Kidney epithelial cell (primary cell): ENCODE data around the gene ZNF22. TPM values are rescaled to one million over a fixed set of nuclear protein-coding genes. Genes with fewer than 3 reads are reported as not detected.
A peak's percentile ranks its signal among the peaks of the same experiment; 100 is the strongest.

Source experiments
- DNase-seq: peaks from one replicate; pipeline ENCODE4 v3.0.0-alpha.2; 2010; ENCODE audit warnings: low read depth
- H3K27me3 ChIP-seq: 2 replicates; pipeline ENCODE4 v1.6.0; 2011; ENCODE audit warnings: low read length; ENCODE audit not compliant: control insufficient read depth, insufficient read depth
- H3K36me3 ChIP-seq: 2 replicates; pipeline ENCODE4 v1.5.1; 2011; ENCODE audit warnings: low read length; ENCODE audit not compliant: control insufficient read depth, insufficient read depth
- H3K4me3 ChIP-seq: 2 replicates; pipeline ENCODE4 v1.5.1; 2011; ENCODE audit warnings: low read depth, mild to moderate bottlenecking, control low read depth, low read length
- total RNA-seq: library from RNA; depleted of rRNA; stranded (reverse); fragments of >200 nt; gene quantifications from 2 replicates; pipeline ENCODE4 v1.2.3, GENCODE V29; 2015
- TF ChIP-seq, protein P1 (sequence below): IDR thresholded peaks from 2 replicates; pipeline ENCODE4 v1.5.1; 2011; ENCODE audit warnings: mild to moderate bottlenecking, moderate library complexity, low read length, control low read depth, inconsistent platforms; ENCODE audit not compliant: insufficient read depth, poor library complexity, severe bottlenecking

Gene ZNF22
- total RNA-seq, 1 donor from 2014 or later: 30.0 TPM

DNA sequence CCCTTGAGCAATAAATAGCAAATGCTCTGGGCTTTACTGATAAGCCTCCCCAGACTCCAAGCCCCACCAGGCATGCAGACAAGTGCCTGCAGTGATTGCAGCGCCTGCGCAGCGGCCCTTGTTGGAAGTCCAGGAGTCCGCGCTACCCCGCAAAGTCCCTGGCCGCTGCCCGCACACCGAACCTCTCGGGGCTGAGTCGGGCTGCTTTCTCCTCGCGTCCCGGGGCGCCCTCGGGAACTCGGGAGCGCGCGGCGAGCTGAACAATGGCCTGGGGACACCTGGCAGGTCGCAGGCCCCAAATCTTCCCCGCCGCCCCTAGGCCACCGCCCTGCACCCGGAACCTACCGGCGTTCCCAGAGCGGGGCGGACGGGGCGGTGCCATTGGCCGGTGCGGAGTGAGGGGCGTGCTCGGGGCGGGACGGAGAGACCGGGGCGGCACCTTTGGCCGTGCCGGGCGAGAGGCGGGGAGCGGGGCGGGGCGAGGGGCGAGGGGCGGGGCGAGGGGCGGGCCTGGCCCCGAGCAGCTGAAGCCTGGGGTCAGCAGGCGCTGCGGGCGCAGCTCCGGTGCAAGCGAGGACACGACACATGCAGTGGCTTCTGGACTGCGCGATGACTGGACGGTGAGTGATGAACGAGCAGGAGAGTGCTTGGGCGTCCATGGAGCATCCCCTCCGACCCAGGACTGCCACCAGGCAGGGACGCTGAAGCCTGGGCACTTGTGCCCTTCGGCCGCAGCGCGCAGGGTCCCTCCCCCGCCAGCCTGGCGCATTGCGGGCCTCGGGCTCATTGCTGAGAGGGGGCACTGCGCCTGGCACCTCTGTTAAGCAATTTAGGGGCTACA is 41.3 kb upstream of the ZNF22 start, which contains the start of gene RASSF4:
TSS of gene RASSF4 (plus strand) at position 556 of the 841 bp plus-strand sequence. CDS start 10,401 bp downstream, outside the sequence.
- peak within 1 kb of the TSS; percentile 66 for H3K4me3 ChIP-seq
- no peaks in the 10 kb centered on the region for H3K36me3 ChIP-seq
- no peaks in the 10 kb centered on the region for H3K27me3 ChIP-seq
- DNase-seq: no peak
- TF ChIP-seq, protein P1, sequence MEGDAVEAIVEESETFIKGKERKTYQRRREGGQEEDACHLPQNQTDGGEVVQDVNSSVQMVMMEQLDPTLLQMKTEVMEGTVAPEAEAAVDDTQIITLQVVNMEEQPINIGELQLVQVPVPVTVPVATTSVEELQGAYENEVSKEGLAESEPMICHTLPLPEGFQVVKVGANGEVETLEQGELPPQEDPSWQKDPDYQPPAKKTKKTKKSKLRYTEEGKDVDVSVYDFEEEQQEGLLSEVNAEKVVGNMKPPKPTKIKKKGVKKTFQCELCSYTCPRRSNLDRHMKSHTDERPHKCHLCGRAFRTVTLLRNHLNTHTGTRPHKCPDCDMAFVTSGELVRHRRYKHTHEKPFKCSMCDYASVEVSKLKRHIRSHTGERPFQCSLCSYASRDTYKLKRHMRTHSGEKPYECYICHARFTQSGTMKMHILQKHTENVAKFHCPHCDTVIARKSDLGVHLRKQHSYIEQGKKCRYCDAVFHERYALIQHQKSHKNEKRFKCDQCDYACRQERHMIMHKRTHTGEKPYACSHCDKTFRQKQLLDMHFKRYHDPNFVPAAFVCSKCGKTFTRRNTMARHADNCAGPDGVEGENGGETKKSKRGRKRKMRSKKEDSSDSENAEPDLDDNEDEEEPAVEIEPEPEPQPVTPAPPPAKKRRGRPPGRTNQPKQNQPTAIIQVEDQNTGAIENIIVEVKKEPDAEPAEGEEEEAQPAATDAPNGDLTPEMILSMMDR: no peak

DNA sequence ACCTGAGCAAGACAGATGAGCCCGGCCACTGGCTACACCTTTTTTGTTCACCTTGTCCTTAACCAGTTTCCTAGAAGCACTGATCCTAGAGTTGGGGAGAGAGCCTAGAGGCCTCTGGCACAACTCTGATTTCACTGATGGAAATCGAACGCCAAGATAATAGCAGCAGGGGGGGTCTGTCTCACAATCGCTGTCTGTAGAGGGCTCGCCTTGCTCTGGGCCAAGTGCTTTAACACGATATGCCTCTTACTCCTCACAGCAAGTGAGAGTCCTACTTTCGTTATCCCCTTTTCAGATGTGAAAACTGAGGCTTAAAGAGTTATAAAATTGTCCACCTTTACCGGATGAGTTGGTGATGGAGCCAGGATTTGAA is 40.6 kb upstream of the ZNF22 start:
- TF ChIP-seq, protein P1: no peak
- DNase-seq: no peak
- peak overlapping the region; percentile 52 for H3K4me3 ChIP-seq
- no peaks in the 10 kb centered on the region for H3K36me3 ChIP-seq
- no peaks in the 10 kb centered on the region for H3K27me3 ChIP-seq

DNA sequence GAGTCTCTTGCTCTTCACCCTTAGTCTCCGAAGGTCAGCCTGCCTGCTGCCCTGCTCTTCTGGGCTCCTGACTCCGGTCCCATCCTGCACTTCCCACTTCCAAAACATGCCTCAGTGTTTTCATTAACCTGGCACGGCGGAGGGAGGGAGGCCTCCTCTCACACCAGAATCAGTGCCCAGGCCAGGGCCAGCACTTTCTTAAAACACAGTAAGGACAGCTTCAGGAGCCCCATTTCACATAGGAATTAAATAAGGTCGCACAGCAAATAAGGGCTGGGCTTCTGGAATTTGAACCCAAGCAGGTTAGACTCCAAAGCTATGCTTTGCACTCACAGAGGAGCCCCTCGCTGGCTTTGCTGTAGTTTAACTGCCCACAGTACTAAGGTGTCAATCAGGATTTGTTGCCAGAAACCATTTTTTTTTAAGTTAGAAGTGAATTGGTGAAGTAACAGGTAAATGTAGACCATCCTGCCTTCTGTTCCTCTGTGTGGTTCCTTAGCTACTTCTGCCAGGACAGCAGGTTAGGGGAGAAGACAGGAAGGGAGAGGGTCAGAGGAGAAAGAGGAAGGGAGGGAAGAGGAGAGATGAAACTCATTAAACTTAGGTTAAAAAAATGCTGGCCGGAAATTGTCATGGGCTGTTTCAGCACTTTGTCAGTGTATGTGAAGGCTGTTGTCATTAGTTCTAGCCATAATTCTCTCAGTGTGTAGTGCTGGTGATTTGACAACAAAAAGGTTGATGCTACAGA is 40.1 kb upstream of the ZNF22 start:
- peak overlapping the region; percentile 52 for H3K4me3 ChIP-seq

DNA sequence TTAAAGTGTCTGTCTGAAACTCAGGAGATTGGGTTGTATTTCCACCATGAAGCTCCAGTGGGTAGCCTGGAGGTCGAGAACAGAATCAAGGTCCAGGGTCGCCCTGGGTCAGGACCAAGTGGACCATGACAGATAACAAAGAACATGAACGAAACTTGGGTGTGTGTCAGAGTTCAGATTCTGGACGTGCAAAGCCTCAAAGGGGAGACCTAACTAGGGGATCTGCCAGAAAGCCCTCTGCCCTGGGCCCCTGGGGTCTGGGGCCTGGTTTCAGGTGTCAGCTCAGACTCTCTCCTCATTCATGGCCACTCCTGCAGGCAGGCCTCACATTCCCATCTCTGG is 39.5 kb upstream of the ZNF22 start:
- DNase-seq: no peak
- no peaks in the 10 kb centered on the region for H3K36me3 ChIP-seq
- no peaks in the 10 kb centered on the region for H3K27me3 ChIP-seq
- TF ChIP-seq, protein P1: no peak
- no peak overlapping the region for H3K4me3 ChIP-seq

More for the DNA sequence above, 40.1 kb upstream of the ZNF22 start:
- no peak for DNase-seq
- H3K27me3 ChIP-seq: no peaks in the 10 kb centered on the region
- no peaks in the 10 kb centered on the region for H3K36me3 ChIP-seq
- TF ChIP-seq, protein P1: no peak

GRCh38 chr10:44961931-44962750 is 38.6 kb upstream of the ZNF22 start:
- DNase-seq: no peak
- no peaks in the 10 kb centered on the region for H3K27me3 ChIP-seq
- no peak overlapping the region for H3K4me3 ChIP-seq
- no peaks in the 10 kb centered on the region for H3K36me3 ChIP-seq
- TF ChIP-seq, protein P1: no peak
